ENCODE data around the gene TAX1BP3. TPM values are rescaled to one million over a fixed set of nuclear protein-coding genes. Genes with fewer than 3 reads are reported as not detected.

Gene TAX1BP3
- total RNA-seq, 1 experiment from 2014 or later, result 76.3 TPM

DNA sequence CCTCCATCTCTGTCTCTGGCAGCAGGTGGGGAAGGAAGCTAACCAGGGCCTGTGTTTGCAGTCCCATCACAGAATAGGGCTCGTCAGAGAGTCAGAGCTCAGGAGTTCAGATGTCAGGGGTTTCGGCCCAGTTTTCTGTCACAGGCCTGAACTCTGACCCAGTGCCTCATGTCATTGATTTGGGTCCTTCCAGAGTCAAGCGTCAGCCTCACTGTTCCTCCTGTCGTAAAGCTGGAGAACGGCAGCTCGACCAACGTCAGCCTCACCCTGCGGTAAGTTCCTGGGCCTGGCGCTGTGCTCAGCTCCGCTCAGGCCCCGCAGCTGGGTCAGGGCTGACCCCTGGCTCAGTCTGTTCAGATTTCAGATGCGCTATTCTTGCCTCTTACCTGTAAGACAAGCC, 21.1 kb downstream of the TAX1BP3 start:
- H2BK15ac ChIP-seq (ENCODE audit: low read depth, low read length), result no peak overlapping the region
- H3K14ac ChIP-seq (ENCODE audit: insufficient read depth, low read length), result no peak overlapping the region
- H2AK5ac ChIP-seq (ENCODE audit: insufficient read length, low read length), result no peak overlapping the region
- no peak overlapping the region for H4K5ac ChIP-seq (ENCODE audit: insufficient read length, low read depth, low read length)
- Mint-ChIP-seq H3K27ac (peak overlapping the region in 1 of 3 experiments; percentile 95; a peak in 1 of 7 replicates), H3K4me1 (peaks cover 3% of the 10 kb centered on the region in 2 experiments; a peak in 2 of 4 replicates), H3K27me3 (ENCODE audit: low read depth) (0 out of 2 replicates have a peak, but pooled peaks cover 1% of the 10 kb centered on the region), H3K9me3 (no peaks in the 10 kb centered on the region), H3K4me3 (no peak overlapping the region), H3K36me3 (ENCODE audit: insufficient read depth in 1 of 3, low read depth in 3 of 3) (peaks cover 0 to 22% (median 7%) of the 10 kb centered on the region in 3 experiments; a peak in 4 of 7 replicates)
- H3K9ac ChIP-seq (ENCODE audit: extremely low read depth, insufficient read length, low read length), result no peak overlapping the region
- no peak overlapping the region for H2BK20ac ChIP-seq (ENCODE audit: low read depth, low read length, poor library complexity, severe bottlenecking)
- no peak overlapping the region for H2BK120ac ChIP-seq (ENCODE audit: low read depth, low read length, poor library complexity, severe bottlenecking)
- no peak overlapping the region for H3T11ph ChIP-seq (ENCODE audit: low read length)
- H4K20me1 ChIP-seq (ENCODE audit: control insufficient read depth, insufficient read depth, insufficient read length), result no peaks in the 10 kb centered on the region
- H3K4me1 ChIP-seq (ENCODE audit: insufficient read depth, low read length), result no peaks in the 10 kb centered on the region
- H4K8ac ChIP-seq (replicated peaks; ENCODE audit: insufficient read length, low read depth, low read length), result no peak overlapping the region
- no peak overlapping the region for H3K4ac ChIP-seq (ENCODE audit: low read depth, low read length)
- H2BK5ac ChIP-seq (ENCODE audit: insufficient read length, low read length), result no peak overlapping the region
- no peaks in the 10 kb centered on the region for H3K23me2 ChIP-seq (ENCODE audit: insufficient read length, low read depth, low read length, poor library complexity, severe bottlenecking)
- H3K4me2 ChIP-seq (ENCODE audit: insufficient read depth, insufficient read length, low read length), result no peak overlapping the region
- no peak overlapping the region for H3K23ac ChIP-seq (ENCODE audit: insufficient read length, low read depth, low read length)
- no peak overlapping the region for H3K27ac ChIP-seq (ENCODE audit: insufficient read length, low read depth, low read length)
- H3K27me3 ChIP-seq (ENCODE audit: insufficient read depth, low read length), result no peaks in the 10 kb centered on the region
- H2BK12ac ChIP-seq (ENCODE audit: insufficient read length, low read depth, low read length), result no peak overlapping the region
- no peaks in the 10 kb centered on the region for H3K9me3 ChIP-seq (ENCODE audit: control insufficient read depth, low read depth, low read length)
- H3K79me1 ChIP-seq (ENCODE audit: insufficient read depth, low read depth, low read length, poor library complexity, severe bottlenecking), result no peaks in the 10 kb centered on the region
- DNase-seq, result no peak
- TF ChIP-seq, protein P1, sequence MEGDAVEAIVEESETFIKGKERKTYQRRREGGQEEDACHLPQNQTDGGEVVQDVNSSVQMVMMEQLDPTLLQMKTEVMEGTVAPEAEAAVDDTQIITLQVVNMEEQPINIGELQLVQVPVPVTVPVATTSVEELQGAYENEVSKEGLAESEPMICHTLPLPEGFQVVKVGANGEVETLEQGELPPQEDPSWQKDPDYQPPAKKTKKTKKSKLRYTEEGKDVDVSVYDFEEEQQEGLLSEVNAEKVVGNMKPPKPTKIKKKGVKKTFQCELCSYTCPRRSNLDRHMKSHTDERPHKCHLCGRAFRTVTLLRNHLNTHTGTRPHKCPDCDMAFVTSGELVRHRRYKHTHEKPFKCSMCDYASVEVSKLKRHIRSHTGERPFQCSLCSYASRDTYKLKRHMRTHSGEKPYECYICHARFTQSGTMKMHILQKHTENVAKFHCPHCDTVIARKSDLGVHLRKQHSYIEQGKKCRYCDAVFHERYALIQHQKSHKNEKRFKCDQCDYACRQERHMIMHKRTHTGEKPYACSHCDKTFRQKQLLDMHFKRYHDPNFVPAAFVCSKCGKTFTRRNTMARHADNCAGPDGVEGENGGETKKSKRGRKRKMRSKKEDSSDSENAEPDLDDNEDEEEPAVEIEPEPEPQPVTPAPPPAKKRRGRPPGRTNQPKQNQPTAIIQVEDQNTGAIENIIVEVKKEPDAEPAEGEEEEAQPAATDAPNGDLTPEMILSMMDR (conservative IDR thresholded peaks at IDR 0.05), result no peak
- no peak overlapping the region for H3K18ac ChIP-seq (ENCODE audit: insufficient read length, low read depth, low read length)
- H3K56ac ChIP-seq (ENCODE audit: insufficient read length, low read depth, low read length), result no peak overlapping the region
- no peaks in the 10 kb centered on the region for H3K79me2 ChIP-seq (ENCODE audit: insufficient read depth, low read length)
- H2AFZ ChIP-seq (ENCODE audit: low read length), result no peak overlapping the region
- H4K91ac ChIP-seq (ENCODE audit: insufficient read length, low read depth, low read length), result no peak overlapping the region
- WGBS (ENCODE audit: extremely low coverage, insufficient read length, low lambda C conversion rate), result no CpG with 5 or more reads among the region's 12 CpGs
